CD8-positive, alpha-beta memory T cell (primary cell): ENCODE data around the gene CSTF3. TPM values are rescaled to one million over a fixed set of nuclear protein-coding genes. Genes with fewer than 3 reads are reported as not detected.

Experiments
- CTCF ChIA-PET: fragments of 350-600 bp; sonication (Branson Sonifier 250); formaldehyde crosslinking; loops from one replicate; lab custom pipeline; 2021; ENCODE audit warnings: antibody characterized with exemption; lab: Charles Lee
- POLR2A ChIA-PET: fragments of 350-600 bp; sonication (Branson Sonifier 250); formaldehyde crosslinking; loops from one replicate; lab custom pipeline; 2021; ENCODE audit warnings: antibody characterized with exemption; lab: Charles Lee
- DNase-seq, 5 donors: peaks; one replicate each; pipeline versions ENCODE4 v3.0.0 to v3.0.0-alpha.2; 2020 to 2022; ENCODE audit warnings: mixed read lengths in 1 of 5
- H3K27ac ChIP-seq: one replicate; pipeline ENCODE4 v1.7.0; 2013; ENCODE audit warnings: low read depth, mild to moderate bottlenecking, low read length, moderate library complexity
- H3K27me3 ChIP-seq: 2 replicates; pipeline ENCODE4 v1.7.0; 2013; ENCODE audit warnings: low read length, mild to moderate bottlenecking; ENCODE audit not compliant: insufficient read depth, poor library complexity, severe bottlenecking
- H3K36me3 ChIP-seq: 2 replicates; pipeline ENCODE4 v1.7.0; 2013; ENCODE audit warnings: mild to moderate bottlenecking, low read length, moderate library complexity; ENCODE audit not compliant: insufficient read depth
- H3K4me1 ChIP-seq: 2 replicates; pipeline ENCODE4 v1.7.0; 2013; ENCODE audit warnings: mild to moderate bottlenecking, low read length, moderate library complexity; ENCODE audit not compliant: insufficient read depth
- H3K4me3 ChIP-seq: 2 replicates; pipeline ENCODE4 v1.7.0; 2013; ENCODE audit warnings: mild to moderate bottlenecking, low read length
- H3K9me3 ChIP-seq: 2 replicates; pipeline ENCODE4 v1.7.0; 2013; ENCODE audit warnings: mild to moderate bottlenecking, low read length
- H3K27ac Mint-ChIP-seq, 8 donors: one replicate each; pipeline ENCODE4 v1.8.0; 2020 to 2021; ENCODE audit warnings: mixed read lengths in 8 of 8, mild to moderate bottlenecking in 6 of 8, inconsistent platforms in 3 of 8, moderate library complexity in 3 of 8
- H3K27me3 Mint-ChIP-seq, 2 donors: one replicate each; pipeline ENCODE4 v1.8.0; 2020 to 2021; ENCODE audit warnings: mixed read lengths in 2 of 2, mild to moderate bottlenecking in 1 of 2, moderate library complexity in 1 of 2
- H3K36me3 Mint-ChIP-seq, 3 donors: one replicate each; pipeline ENCODE4 v1.8.0; 2020 to 2021; ENCODE audit warnings: mixed read lengths in 3 of 3, inconsistent platforms in 1 of 3, mild to moderate bottlenecking in 1 of 3
- H3K4me1 Mint-ChIP-seq, 3 donors: one replicate each; pipeline ENCODE4 v1.8.0; 2020 to 2021; ENCODE audit warnings: mixed read lengths in 3 of 3, inconsistent platforms in 1 of 3, mild to moderate bottlenecking in 1 of 3
- H3K4me3 Mint-ChIP-seq, 7 donors: one replicate each; pipeline ENCODE4 v1.8.0; 2020 to 2021; ENCODE audit warnings: mixed read lengths in 7 of 7, mild to moderate bottlenecking in 6 of 7, moderate library complexity in 4 of 7, inconsistent platforms in 2 of 7
- H3K9me3 Mint-ChIP-seq, 5 donors: one replicate each; pipeline ENCODE4 v1.8.0; 2020 to 2022; ENCODE audit warnings: mixed read lengths in 5 of 5, mild to moderate bottlenecking in 3 of 5, moderate library complexity in 2 of 5, inconsistent platforms in 1 of 5
- polyA plus RNA-seq: library from polyadenylated mRNA; unstranded; fragments of 300-500 nt; fragmentation: Illumina TruSeq; gene quantifications from one replicate; pipeline ENCODE4 v1.2.3, GENCODE V29; 2021
- total RNA-seq, 2 experiments: library from RNA; stranded (reverse); gene quantifications; one replicate each; pipeline ENCODE4 v1.2.3, GENCODE V29; 2021

Gene CSTF3
- total and polyA plus RNA-seq, 3 experiments from 2014 or later, result 16.5 to 37.7 (median 35.3) TPM

DNA sequence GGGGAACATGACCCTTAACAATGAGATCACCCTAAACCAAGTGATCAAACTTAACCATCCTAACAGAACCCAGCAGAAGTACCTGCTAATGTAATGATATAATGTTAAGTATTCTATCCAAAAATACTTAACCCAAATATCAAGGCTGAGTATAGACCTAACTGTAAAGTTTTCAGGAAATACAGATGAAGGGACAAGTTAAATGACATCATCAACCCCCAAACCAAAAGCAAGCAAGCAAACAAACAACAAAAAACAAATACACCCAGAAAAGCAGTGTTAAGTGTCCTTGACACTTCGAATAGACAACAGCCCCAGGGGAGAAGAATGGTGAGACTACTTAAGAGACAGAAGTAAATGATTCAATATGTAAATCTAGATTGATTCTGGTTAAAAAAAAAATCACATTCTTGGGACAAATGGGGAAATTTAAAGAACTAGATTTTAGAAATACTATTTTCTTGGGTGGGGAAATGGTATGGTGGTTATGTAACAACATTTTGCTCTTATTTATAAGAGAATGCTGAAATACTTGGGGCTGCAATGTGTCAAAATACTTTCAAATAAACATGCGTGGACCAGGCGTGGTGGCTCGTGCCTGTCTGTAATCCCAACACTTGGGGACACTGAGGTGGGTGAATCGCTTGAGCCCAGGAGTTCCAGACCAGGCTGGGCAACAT, 2.5 kb downstream of the CSTF3 start:
- Histone ChIP-seq H3K9me3 (no peaks in the 10 kb centered on the region), H3K36me3 (no peaks in the 10 kb centered on the region), H3K4me3 (no peak overlapping the region), H3K4me1 (peaks cover 44% of the 10 kb centered on the region), H3K27ac (no peak overlapping the region), H3K27me3 (no peaks in the 10 kb centered on the region)
- POLR2A ChIA-PET, result no interaction called here
- H3K4me3 Mint-ChIP-seq, result peak overlapping the region; percentile 56 to 100 (median 95)
- H3K27me3 Mint-ChIP-seq, result no peaks in the 10 kb centered on the region
- peaks cover 3 to 30% (median 3%) of the 10 kb centered on the region in 3 donors for H3K36me3 Mint-ChIP-seq
- DNase-seq, result no peak
- peaks cover 64 to 80% (median 78%) of the 10 kb centered on the region in 3 donors for H3K4me1 Mint-ChIP-seq
- peak overlapping the region in 5 of 8 donors; percentile 31 to 79 (median 59) for H3K27ac Mint-ChIP-seq
- peaks cover 0 to 2% (median 0%) of the 10 kb centered on the region in 5 donors for H3K9me3 Mint-ChIP-seq
- CTCF ChIA-PET, result no interaction called here

DNA sequence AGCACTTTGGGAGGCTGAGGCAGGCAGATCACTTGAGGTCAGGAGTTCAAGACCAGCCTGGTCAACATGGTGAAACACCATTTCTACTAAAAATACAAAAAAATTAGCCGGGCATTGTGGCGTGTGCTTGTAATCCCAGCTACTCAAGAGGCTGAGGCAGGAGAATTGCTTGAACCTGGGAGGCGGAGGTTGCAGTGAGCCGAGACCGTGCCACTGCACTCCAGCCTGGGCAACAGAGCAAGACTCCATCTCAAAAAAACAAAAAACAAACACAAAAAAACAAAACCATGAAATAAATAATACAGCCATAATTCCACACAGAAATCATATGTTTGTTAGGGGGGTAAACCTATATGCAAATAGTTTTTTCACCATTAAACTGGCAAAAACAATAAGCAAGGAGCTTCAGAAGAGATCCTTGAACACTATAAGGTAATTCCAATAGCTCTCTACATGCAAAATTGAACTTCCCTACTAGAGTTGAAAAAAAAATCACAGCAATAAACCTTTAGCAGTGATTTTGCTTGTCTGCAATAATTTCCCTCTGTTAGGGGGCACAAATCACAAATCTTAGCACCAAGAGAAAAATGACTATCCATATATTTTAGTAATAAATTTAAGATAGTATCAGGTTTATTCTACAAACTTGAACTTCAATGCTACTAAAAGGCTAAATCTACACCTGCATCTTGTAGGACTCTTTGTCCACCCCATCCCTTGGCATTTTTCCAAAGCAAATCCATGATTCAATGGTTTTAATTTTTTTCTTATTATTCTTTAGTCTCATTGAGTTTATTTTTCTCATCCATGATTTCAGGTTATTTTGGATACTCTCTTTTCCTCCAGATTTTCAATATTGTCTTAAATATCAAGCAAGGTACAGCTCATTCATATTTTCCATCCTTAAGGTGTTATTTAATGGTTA, 3.9 kb downstream of the CSTF3 start:
- Mint-ChIP-seq H3K4me1 (peaks cover 63 to 82% (median 81%) of the 10 kb centered on the region in 3 donors), H3K9me3 (peaks cover 0 to 2% (median 0%) of the 10 kb centered on the region in 5 donors), H3K27ac (peak overlapping the region in 2 of 8 donors; percentile 45 to 79), H3K27me3 (no peaks in the 10 kb centered on the region), H3K4me3 (peak overlapping the region in 5 of 7 donors; percentile 37 to 95 (median 50)), H3K36me3 (peaks cover 3 to 34% (median 3%) of the 10 kb centered on the region in 3 donors)
- CTCF ChIA-PET, result no interaction called here
- Histone ChIP-seq H3K36me3 (peaks cover 3% of the 10 kb centered on the region), H3K27me3 (no peaks in the 10 kb centered on the region), H3K4me3 (no peak overlapping the region), H3K4me1 (peaks cover 44% of the 10 kb centered on the region), H3K27ac (no peak overlapping the region), H3K9me3 (no peaks in the 10 kb centered on the region)
- POLR2A ChIA-PET, result no interaction called here
- DNase-seq, result no peak

DNA sequence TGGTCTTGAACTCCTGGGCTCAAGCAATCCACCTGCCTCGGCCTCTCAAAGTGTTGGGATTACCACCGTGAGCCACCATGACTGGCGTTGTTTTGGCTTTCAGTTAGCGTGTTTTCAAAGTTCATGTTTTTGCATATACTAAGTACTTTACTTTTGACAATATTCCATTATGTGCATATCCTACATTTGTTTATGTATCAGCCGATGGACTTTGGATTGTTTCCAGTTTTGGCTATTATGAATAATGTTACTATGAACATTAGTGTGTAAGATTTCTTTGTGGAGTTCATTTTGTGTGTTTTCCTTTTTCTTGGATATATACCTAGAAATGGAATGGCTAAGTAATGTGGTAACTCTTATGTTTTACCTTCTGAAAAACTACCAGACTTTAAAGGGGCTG, 9.9 kb downstream of the CSTF3 start:
- DNase-seq, result no peak
- Mint-ChIP-seq H3K36me3 (peaks cover 0 to 34% (median 4%) of the 10 kb centered on the region in 3 donors), H3K27me3 (no peaks in the 10 kb centered on the region)

DNA sequence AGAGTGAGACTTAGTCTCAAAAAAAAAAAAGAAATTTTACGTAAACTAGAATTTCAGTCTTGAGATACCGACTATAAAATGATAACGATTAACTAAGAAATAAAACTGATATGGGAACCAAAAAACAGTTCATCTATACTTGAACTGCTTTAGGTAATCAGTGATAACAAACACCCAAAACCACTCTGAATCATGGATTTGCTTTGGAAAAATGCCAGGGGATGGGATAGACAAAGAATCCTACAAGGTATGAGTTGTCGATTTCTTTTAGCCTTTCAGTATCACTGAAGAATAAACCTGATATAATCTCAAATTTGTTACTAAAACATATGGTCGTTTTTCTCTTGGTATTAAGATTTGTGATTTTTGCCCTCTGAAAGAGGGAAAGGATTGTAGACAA, 13.7 kb downstream of the CSTF3 start:
- Histone ChIP-seq H3K9me3 (no peaks in the 10 kb centered on the region), H3K4me3 (no peak overlapping the region), H3K36me3 (no peaks in the 10 kb centered on the region), H3K27ac (no peak overlapping the region), H3K27me3 (no peaks in the 10 kb centered on the region), H3K4me1 (no peaks in the 10 kb centered on the region)
- H3K27me3 Mint-ChIP-seq, result no peaks in the 10 kb centered on the region
- no peaks in the 10 kb centered on the region for H3K9me3 Mint-ChIP-seq
- no peak for DNase-seq
- H3K4me3 Mint-ChIP-seq, result no peak overlapping the region
- ChIA-PET POLR2A (no interaction called here), CTCF (no interaction called here)
- H3K4me1 Mint-ChIP-seq, result peaks cover 23 to 51% (median 45%) of the 10 kb centered on the region in 3 donors
- H3K36me3 Mint-ChIP-seq, result peaks cover 0 to 41% (median 6%) of the 10 kb centered on the region in 3 donors
- no peak overlapping the region for H3K27ac Mint-ChIP-seq

More for the DNA sequence above, 9.9 kb downstream of the CSTF3 start:
- peaks cover 28 to 61% (median 49%) of the 10 kb centered on the region in 3 donors for H3K4me1 Mint-ChIP-seq
- H3K4me3 ChIP-seq, result no peak overlapping the region
- no peaks in the 10 kb centered on the region for H3K27me3 ChIP-seq
- CTCF ChIA-PET, result no interaction called here
- H3K36me3 ChIP-seq, result peaks cover 3% of the 10 kb centered on the region
- no peak overlapping the region for H3K27ac Mint-ChIP-seq
- H3K4me1 ChIP-seq, result peaks cover 1% of the 10 kb centered on the region
- H3K4me3 Mint-ChIP-seq, result no peak overlapping the region
- POLR2A ChIA-PET, result no interaction called here
- no peak overlapping the region for H3K27ac ChIP-seq
- H3K9me3 ChIP-seq, result no peaks in the 10 kb centered on the region
- no peaks in the 10 kb centered on the region for H3K9me3 Mint-ChIP-seq

DNA sequence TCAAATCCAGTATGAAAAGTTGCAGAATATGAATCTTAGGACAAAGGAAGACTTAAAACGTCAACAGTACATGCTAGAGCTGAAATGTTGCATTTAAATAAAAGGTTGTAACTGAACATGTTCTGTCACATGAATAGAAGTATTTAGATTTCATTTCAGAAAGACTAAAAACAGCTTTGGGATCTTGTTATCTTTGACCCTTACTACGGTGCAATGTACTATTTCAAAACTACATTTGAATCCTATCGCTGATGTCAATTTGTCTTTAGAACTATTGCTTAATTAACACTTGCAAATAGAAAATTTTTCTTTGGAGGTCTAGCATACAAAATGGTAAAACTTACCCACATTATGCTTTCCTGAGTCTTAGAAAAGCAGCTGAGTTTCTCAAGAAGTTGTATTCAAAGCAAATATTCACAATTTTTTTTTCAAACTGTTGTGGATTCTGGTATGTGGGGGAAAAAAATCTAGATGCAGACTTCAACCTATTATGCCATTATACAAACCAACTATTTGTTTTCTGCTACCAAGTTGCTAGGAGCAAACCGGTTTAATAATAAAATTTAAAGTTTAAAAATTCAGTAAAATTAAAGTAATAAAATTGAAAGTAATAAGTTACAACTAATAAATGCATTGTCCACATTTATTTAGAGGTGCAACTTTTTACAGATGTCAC, 25.4 kb downstream of the CSTF3 start:
- no peak overlapping the region for H3K4me3 Mint-ChIP-seq
- CTCF ChIA-PET, result no interaction called here
- H3K27me3 ChIP-seq, result no peaks in the 10 kb centered on the region
- H3K27ac Mint-ChIP-seq, result no peak overlapping the region
- no peaks in the 10 kb centered on the region for H3K9me3 Mint-ChIP-seq
- H3K4me1 ChIP-seq, result no peaks in the 10 kb centered on the region
- POLR2A ChIA-PET, result no interaction called here
- H3K27ac ChIP-seq, result no peak overlapping the region
- peaks cover 0 to 38% (median 2%) of the 10 kb centered on the region in 3 donors for H3K36me3 Mint-ChIP-seq
- no peak for DNase-seq
- H3K4me1 Mint-ChIP-seq, result peaks cover 7 to 11% (median 8%) of the 10 kb centered on the region in 3 donors
- no peaks in the 10 kb centered on the region for H3K36me3 ChIP-seq
- H3K9me3 ChIP-seq, result no peaks in the 10 kb centered on the region
- no peaks in the 10 kb centered on the region for H3K27me3 Mint-ChIP-seq
- no peak overlapping the region for H3K4me3 ChIP-seq

DNA sequence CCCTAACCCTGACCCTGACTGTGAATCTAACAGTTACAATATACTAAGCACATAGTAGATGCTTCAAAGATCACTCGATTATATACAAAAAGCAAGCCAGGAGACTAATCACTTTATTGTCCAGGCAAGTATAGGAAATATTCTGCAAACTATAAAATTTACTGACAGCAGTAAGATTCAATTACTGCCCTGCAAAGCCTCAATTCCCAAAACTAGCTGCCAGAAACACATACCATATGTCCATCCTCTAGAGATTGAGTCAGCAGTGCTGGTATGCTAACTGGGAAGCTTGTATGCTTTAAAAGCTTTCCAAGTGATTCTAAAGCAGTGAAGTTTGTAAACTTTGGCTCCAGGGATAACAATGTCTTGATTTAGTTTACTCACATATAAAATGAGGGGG, 26.1 kb downstream of the CSTF3 start:
- POLR2A ChIA-PET, result no interaction called here
- no peaks in the 10 kb centered on the region for H3K4me1 ChIP-seq

DNA sequence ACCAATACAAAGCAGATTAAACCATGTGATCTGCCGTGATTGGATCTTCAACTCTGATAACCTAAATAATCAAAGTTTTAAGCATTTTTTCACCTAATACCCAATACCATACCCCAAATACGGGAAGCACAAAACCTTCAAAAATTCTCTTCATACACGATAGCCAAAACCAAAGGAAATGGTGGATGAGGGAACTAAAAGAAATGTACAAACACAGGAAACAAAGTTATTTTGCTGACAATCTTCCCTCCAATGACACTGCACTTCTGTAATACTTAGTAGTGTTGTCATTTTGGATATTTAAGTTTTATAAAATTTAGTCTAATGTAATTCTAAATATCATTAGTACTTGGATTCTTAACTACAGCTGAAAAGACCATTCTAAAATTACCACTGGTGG, 27.0 kb downstream of the CSTF3 start:
- H3K4me3 Mint-ChIP-seq, result no peak overlapping the region
- peaks cover 7 to 11% (median 8%) of the 10 kb centered on the region in 3 donors for H3K4me1 Mint-ChIP-seq
- H3K4me3 ChIP-seq, result no peak overlapping the region
- no peaks in the 10 kb centered on the region for H3K27me3 ChIP-seq
- no peak overlapping the region for H3K27ac Mint-ChIP-seq
- H3K36me3 ChIP-seq, result no peaks in the 10 kb centered on the region
- H3K27me3 Mint-ChIP-seq, result no peaks in the 10 kb centered on the region
- no peak for DNase-seq
- no peaks in the 10 kb centered on the region for H3K9me3 ChIP-seq
- H3K36me3 Mint-ChIP-seq, result peaks cover 0 to 25% (median 0%) of the 10 kb centered on the region in 3 donors
- no peaks in the 10 kb centered on the region for H3K9me3 Mint-ChIP-seq
- H3K27ac ChIP-seq, result no peak overlapping the region
- POLR2A ChIA-PET, result no interaction called here
- H3K4me1 ChIP-seq, result no peaks in the 10 kb centered on the region
- CTCF ChIA-PET, result no interaction called here

More for the DNA sequence above, 26.1 kb downstream of the CSTF3 start:
- H3K27ac ChIP-seq, result no peak overlapping the region
- peaks cover 0 to 34% (median 2%) of the 10 kb centered on the region in 3 donors for H3K36me3 Mint-ChIP-seq
- no peaks in the 10 kb centered on the region for H3K27me3 ChIP-seq
- no peak overlapping the region for H3K4me3 ChIP-seq
- H3K4me1 Mint-ChIP-seq, result peaks cover 7 to 11% (median 8%) of the 10 kb centered on the region in 3 donors
- no peak for DNase-seq
- H3K9me3 ChIP-seq, result no peaks in the 10 kb centered on the region
- no peaks in the 10 kb centered on the region for H3K36me3 ChIP-seq
- H3K9me3 Mint-ChIP-seq, result no peaks in the 10 kb centered on the region
- H3K4me3 Mint-ChIP-seq, result no peak overlapping the region
- H3K27ac Mint-ChIP-seq, result peak overlapping the region in 1 of 8 donors; percentile 3
- CTCF ChIA-PET, result no interaction called here
- no peaks in the 10 kb centered on the region for H3K27me3 Mint-ChIP-seq
